Measurements from ENCODE around the gene FTCD.

Gene FTCD

DNA sequence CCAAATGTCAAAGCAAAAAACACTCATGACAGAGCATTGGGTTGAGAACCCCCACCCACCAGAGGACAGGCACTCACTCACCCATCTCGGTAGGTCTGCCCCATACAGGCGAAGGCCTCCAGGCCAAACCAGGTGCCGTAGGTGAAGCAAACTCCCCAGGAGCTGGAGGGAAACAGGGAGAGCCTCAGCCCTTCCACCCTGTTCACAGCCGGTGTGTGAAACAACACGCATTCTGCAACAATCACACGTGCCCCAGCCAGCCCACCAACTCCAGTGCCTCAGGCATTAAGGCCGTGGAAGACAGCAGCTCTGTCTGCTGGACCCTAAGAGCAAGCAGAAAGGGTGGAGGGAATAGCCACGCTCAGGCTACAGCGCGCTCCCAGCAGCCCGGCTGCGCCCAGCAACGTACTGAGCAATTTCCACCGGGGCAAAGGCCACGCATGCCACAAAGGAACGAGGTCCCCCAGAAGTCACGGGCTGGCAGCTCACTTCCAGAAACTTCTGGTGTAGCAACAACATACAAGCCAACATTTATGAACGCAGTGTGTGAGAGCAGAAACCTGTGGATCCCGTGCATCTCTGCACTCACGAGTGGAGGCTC is 40.3 kb upstream of the FTCD start:
- FAIRE-seq (no peak), DNase-seq (ENCODE audit: insufficient read length, low spot score) (no peak)
- TF ChIP-seq SPI1 (IDR thresholded peaks at IDR 0.05; ENCODE audit: low read depth, low read length) (no peak), POLR2A (IDR thresholded peaks at IDR 0.05; ENCODE audit: low read depth, low read length) (no peak), POU2F2 (IDR thresholded peaks at IDR 0.05; ENCODE audit: low read depth, low read length) (no peak), POLR2AphosphoS5 (IDR thresholded peaks at IDR 0.05; ENCODE audit: low read depth, low read length) (no peak), PAX5 (IDR thresholded peaks at IDR 0.05; ENCODE audit: insufficient read depth, low read length, severe bottlenecking) (no peak), TAF1 (IDR thresholded peaks at IDR 0.05; ENCODE audit: low read depth, low read length) (no peak)

DNA sequence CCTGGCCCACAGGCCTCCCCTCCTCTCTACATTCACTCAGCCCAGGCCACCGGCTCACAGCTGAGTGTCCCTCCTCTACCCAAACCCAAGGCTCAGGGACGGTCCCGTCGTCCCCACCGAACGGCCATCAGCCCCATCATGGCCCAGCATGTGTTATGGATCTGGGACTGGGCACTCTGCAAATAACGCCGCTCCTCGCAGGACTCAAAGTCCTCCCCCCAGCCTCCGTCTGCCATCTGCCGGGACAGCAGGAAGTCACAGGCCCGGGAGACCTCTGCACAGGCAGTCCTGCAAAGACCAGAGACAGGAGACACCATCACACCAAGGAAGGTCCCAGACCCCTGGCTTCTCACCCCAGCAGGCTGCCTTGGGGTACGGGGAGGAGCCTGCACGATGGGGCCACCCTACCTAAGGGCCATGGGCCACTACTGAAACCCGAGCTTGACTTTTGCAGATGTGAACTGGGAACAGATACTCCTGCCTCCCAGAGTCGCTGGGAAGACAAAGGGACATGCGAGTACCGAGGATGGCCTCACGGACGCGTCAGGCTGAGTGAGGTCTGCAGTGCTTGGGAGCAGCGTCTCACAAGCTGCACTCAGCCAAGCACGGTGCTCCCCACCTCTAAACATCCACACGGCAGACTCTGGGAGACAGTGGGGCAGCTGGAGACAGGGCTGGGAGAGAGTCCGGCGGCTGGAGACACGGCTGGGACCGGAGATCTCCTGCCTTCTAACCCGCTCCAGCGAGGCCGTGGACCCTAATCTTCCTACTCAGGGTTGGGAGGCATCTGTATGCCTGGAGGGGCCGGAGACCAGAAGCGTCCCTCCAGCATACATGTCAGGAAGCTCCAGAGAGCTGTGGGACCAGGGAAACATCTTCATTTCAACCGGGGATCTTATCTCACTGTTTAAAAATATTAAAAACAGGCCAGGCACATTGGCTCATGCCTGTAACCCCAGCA is 39.3 kb upstream of the FTCD start:
- FAIRE-seq (no peak), DNase-seq (ENCODE audit: insufficient read length, low spot score) (no peak)
- TF ChIP-seq TAF1 (IDR thresholded peaks at IDR 0.05; ENCODE audit: low read depth, low read length) (no peak), POLR2AphosphoS5 (IDR thresholded peaks at IDR 0.05; ENCODE audit: low read depth, low read length) (no peak), PAX5 (IDR thresholded peaks at IDR 0.05; ENCODE audit: insufficient read depth, low read length, severe bottlenecking) (no peak), POU2F2 (IDR thresholded peaks at IDR 0.05; ENCODE audit: low read depth, low read length) (no peak), POLR2A (IDR thresholded peaks at IDR 0.05; ENCODE audit: low read depth, low read length) (no peak), SPI1 (IDR thresholded peaks at IDR 0.05; ENCODE audit: low read depth, low read length) (no peak)

DNA sequence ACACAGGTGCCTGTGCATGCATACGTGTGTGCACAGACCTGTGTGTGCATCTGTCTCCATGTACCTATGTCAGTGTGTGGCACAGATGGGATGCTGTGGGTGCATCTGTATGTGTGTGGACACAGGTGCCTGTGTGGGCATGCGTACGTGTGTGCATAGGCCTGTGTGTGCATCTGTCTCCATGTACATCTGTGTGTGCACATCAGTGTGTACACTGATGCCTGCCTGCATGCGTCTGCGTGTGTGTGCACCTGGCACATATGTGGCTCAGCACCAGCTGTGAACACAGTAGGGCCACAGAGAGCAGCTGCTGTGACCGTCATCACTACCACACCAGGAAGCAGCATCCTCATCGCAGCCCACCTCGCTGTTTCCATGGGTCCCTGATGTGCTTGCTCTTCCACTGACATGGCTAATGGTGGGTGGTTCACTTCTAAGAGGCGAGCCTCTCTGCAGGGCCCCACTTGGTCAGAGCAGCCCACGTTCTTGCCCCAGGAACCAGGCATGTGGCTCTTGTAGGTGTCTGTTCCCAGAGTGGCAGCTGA is 38.5 kb upstream of the FTCD start:
- FAIRE-seq (no peak), DNase-seq (ENCODE audit: insufficient read length, low spot score) (no peak)
- TF ChIP-seq PAX5 (IDR thresholded peaks at IDR 0.05; ENCODE audit: insufficient read depth, low read length, severe bottlenecking) (no peak), SPI1 (IDR thresholded peaks at IDR 0.05; ENCODE audit: low read depth, low read length) (no peak), POLR2A (IDR thresholded peaks at IDR 0.05; ENCODE audit: low read depth, low read length) (no peak; the same call in 1 of the 2 replicates), TAF1 (IDR thresholded peaks at IDR 0.05; ENCODE audit: low read depth, low read length) (no peak), POLR2AphosphoS5 (IDR thresholded peaks at IDR 0.05; ENCODE audit: low read depth, low read length) (no peak), POU2F2 (IDR thresholded peaks at IDR 0.05; ENCODE audit: low read depth, low read length) (no peak)

DNA sequence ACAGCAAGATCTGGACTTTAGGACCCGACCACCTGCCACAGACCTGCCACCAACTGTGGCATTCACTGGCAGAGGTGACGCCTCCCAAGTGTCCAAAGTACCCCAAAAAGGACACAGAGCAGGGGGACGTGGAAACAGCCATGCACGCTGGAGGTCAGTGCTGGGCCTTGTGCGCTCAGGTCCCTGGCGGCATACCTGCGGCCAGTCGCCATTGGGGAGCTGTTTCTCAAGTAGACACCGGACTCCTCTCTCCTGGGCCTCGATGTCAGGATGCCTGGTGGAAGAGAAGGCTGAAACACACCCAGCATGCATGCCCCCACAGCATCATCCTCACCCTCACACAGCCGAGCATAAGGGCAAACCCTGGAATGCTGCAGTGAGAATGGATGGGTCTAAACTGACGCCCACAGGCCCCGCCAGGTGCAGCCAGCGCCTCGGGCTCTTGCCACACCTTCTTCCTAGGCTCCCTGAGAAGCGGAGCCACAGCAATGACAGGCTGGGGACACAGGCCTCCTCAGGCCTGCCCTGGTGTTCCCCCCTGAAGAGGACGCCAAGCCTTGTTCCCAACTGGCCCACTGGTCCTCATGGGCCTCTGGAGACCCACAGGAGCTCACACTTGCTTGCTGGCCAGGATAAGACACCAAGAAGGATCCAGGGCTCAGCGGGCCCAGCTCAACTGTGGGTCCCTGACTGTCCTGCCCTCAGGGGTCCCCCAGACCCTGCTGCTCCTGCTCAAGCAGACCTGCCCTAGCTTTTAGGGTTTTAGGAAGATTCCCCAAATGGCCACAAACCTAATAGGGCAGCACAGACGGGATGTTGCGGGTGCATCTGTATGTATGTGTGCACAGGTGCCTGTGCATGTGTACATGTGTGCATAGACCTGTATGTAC is 36.6 kb upstream of the FTCD start:
- FAIRE-seq (no peak), DNase-seq (ENCODE audit: insufficient read length, low spot score) (no peak)
- TF ChIP-seq TAF1 (IDR thresholded peaks at IDR 0.05; ENCODE audit: low read depth, low read length): no peak
- no peak for TF ChIP-seq POLR2AphosphoS5 (IDR thresholded peaks at IDR 0.05; ENCODE audit: low read depth, low read length)
- TF ChIP-seq POLR2A (IDR thresholded peaks at IDR 0.05; ENCODE audit: low read depth, low read length): no peak
- no peak for TF ChIP-seq PAX5 (IDR thresholded peaks at IDR 0.05; ENCODE audit: insufficient read depth, low read length, severe bottlenecking)
- TF ChIP-seq POU2F2 (IDR thresholded peaks at IDR 0.05; ENCODE audit: low read depth, low read length): no peak
- TF ChIP-seq SPI1 (IDR thresholded peaks at IDR 0.05; ENCODE audit: low read depth, low read length): no peak

- FAIRE-seq (no peak), DNase-seq (ENCODE audit: insufficient read length, low spot score) (no peak)
- TF ChIP-seq POLR2AphosphoS5 (IDR thresholded peaks at IDR 0.05; ENCODE audit: low read depth, low read length) (no peak), PAX5 (IDR thresholded peaks at IDR 0.05; ENCODE audit: insufficient read depth, low read length, severe bottlenecking) (no peak), POLR2A (IDR thresholded peaks at IDR 0.05; ENCODE audit: low read depth, low read length) (no peak), POU2F2 (IDR thresholded peaks at IDR 0.05; ENCODE audit: low read depth, low read length) (no peak), TAF1 (IDR thresholded peaks at IDR 0.05; ENCODE audit: low read depth, low read length) (no peak), SPI1 (IDR thresholded peaks at IDR 0.05; ENCODE audit: low read depth, low read length) (no peak)
Observed at GRCh38 chr21:46191257-46191685, 35.9 kb upstream of the FTCD start.

DNA sequence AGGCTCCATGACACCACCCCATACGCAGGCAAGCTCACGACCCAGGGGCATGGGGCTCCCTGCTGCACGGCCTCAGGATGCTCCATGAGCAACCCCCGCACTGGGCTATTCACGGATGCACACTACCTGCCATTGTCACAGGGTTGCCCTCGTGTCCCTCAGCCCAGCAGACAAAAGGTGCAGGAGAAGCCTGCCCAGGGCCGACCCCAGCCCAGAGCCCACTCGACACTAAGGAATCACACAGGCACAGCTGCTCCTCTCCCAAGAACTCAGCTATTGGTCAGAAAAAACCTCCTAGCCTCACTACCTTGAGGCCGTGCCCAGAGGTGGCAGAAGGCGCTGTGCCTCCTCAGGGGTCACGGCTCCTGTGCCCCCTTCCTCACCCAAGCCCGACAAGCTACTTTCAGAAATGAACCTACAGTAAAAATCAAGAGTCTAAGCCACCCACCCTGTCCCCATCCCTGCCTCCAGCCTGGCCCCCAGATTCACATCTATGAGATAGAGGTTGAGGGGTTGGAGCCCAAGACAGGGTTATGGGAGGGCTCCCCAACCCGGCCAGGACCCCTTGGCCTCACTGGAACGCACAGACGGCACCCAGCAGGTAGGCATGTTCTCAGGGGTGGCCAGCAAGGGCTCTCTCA is 35.2 kb upstream of the FTCD start:
- FAIRE-seq: no peak
- DNase-seq (ENCODE audit: insufficient read length, low spot score): no peak
- TF ChIP-seq TAF1 (IDR thresholded peaks at IDR 0.05; ENCODE audit: low read depth, low read length): no peak
- TF ChIP-seq SPI1 (IDR thresholded peaks at IDR 0.05; ENCODE audit: low read depth, low read length): no peak
- no peak for TF ChIP-seq POLR2AphosphoS5 (IDR thresholded peaks at IDR 0.05; ENCODE audit: low read depth, low read length)
- TF ChIP-seq PAX5 (IDR thresholded peaks at IDR 0.05; ENCODE audit: insufficient read depth, low read length, severe bottlenecking): no peak
- no peak for TF ChIP-seq POU2F2 (IDR thresholded peaks at IDR 0.05; ENCODE audit: low read depth, low read length)
- no peak for TF ChIP-seq POLR2A (IDR thresholded peaks at IDR 0.05; ENCODE audit: low read depth, low read length)

- TF ChIP-seq POLR2AphosphoS5 (IDR thresholded peaks at IDR 0.05; ENCODE audit: low read depth, low read length) (no peak), POLR2A (IDR thresholded peaks at IDR 0.05; ENCODE audit: low read depth, low read length) (no peak), SPI1 (IDR thresholded peaks at IDR 0.05; ENCODE audit: low read depth, low read length) (no peak), POU2F2 (IDR thresholded peaks at IDR 0.05; ENCODE audit: low read depth, low read length) (no peak)
- no peak for DNase-seq (ENCODE audit: insufficient read length, low spot score)
- no peak for FAIRE-seq
Observed at GRCh38 chr21:46189959-46190490, 34.6 kb upstream of the FTCD start.
